RWPE1 (cell line): ENCODE results near the gene LIN37.

Experiments used
- CTCF ChIA-PET: fragments of 350-600 bp; sonication (Branson Sonifier 250); formaldehyde crosslinking; extraction: SDS; loops from one replicate; lab custom pipeline; 2021; lab: Yijun Ruan, JAX
- POLR2A ChIA-PET: fragments of 400-600 bp; formaldehyde crosslinking; extraction: SDS; loops from one replicate; lab custom pipeline; 2020; ENCODE audit warnings: antibody characterized with exemption; ENCODE audit not compliant: low non-redundant PET; lab: Yijun Ruan, JAX
- DNase-seq: peaks from one replicate; pipeline ENCODE4 v3.0.0; 2012; ENCODE audit warnings: low spot score
- H3K27ac ChIP-seq: fragments of 450-650 bp; 2 replicates; pipeline ENCODE4 v1.5.1; 2017
- TF ChIP-seq, protein P1 (sequence below): fragments of 450-650 bp; conservative IDR thresholded peaks from 2 replicates; pipeline ENCODE4 v1.5.1; 2017; ENCODE audit warnings: low read depth, mild to moderate bottlenecking

LIN37 gene

DNA sequence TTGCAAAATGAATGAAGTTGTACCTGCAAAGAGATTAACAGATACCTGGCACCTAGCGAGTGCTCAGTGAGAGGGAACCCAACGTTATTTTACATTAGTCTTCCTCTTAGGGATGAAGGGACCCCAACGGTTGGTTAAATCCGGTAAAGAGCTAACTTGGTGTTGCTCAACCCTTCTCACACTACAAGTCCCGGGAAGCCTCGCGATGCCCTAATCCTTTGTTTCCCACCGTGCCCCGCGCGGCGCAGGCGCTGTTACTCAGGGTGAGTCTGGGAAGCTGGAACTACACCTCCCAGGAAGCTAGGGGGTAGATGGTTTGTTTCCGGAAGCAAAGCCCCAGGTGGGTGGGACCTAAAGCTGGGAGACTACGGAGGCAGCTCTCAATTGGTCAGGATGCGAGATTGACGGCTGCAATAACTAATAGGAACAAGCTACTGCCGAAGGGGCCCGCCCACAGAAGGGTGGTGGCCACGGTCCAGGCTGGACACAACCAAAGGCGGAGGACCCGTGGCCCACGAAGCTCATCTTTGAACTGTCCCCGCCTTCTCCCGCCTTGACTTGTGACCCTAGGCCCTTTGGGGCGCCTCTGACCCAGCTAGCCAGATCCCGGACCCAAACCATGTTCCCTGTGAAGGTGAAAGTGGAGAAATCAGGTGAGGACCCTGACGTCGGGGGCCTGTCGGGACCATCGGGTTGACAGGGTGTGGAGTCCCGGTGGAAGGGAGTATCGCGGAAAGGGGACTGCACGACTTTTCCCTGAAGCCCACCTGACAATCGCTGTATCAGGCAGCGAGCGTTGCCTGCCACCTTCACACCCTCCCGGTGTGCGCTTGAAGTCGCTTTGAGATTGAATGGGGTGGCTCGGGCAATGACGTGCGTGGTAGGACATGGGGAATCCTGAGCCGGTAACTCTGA lies at the start of gene LIN37:
Gene LIN37 (plus strand): TSS at position 471 of the 915 bp plus-strand sequence. CDS start 149 bp downstream, at position 620.
- peak; percentile 99 for DNase-seq
- ChIA-PET POLR2A (interaction anchor here (0.6 to 1.0 kb wide), 3 partner anchors 8 to 11 kb away, joined by 3 to 4 read pairs (median 3); partner anchors contain the start of gene HSPB6), CTCF (interaction anchor here (0.6 kb wide), 2 partner anchors 13 to 149 kb away, joined by 3 read pairs; no protein-coding TSS in a partner anchor)
- peak within 1 kb of the TSS; percentile 65 for H3K27ac ChIP-seq
- TF ChIP-seq, protein P1, sequence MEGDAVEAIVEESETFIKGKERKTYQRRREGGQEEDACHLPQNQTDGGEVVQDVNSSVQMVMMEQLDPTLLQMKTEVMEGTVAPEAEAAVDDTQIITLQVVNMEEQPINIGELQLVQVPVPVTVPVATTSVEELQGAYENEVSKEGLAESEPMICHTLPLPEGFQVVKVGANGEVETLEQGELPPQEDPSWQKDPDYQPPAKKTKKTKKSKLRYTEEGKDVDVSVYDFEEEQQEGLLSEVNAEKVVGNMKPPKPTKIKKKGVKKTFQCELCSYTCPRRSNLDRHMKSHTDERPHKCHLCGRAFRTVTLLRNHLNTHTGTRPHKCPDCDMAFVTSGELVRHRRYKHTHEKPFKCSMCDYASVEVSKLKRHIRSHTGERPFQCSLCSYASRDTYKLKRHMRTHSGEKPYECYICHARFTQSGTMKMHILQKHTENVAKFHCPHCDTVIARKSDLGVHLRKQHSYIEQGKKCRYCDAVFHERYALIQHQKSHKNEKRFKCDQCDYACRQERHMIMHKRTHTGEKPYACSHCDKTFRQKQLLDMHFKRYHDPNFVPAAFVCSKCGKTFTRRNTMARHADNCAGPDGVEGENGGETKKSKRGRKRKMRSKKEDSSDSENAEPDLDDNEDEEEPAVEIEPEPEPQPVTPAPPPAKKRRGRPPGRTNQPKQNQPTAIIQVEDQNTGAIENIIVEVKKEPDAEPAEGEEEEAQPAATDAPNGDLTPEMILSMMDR = no peak

DNA sequence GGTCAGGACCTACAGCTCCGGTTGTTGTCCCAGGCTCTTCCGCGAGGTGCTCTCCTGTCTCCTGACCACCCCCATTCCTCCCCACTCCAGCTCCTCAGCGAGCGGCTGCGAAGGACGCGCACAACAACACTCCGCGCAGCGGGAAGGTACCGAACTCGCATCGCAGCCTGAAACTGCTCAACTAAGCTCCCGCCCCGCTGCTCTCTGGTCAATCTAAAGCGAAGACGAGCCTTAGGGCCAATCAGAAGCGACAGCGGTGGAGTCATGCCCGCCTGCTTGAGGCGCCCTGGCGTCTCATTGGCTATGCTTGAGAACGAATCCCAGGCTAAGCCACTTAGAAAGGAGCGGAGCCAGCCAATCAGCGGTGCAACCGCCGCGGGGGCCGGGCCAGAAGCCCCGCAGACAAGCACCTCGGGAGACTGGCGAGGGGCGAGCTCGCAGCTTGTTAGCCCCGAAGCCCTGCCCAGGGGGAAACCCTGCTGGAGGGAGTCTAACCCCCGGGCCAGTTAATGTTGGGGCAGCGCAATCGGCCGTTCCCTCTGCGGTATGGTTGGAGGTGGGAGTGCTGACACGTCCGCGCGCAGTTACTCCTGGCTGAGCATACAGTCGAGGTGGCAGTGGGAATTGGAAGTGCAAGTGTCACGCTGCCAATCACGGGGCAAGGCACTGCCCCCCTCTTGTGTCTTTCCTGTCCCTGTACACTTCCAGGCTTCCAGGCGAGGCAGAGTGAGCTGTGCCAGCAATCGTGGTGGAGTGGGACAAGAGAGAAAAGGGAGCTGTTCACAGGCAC lies 46.0 kb upstream of the LIN37 start:
- peak overlapping the region; percentile 51 for H3K27ac ChIP-seq
- peak; percentile 97 for DNase-seq
- POLR2A ChIA-PET = interaction anchor here (0.6 to 1.1 kb wide), 2 partner anchors 27 to 47 kb away, joined by 3 read pairs; no protein-coding TSS in a partner anchor
- TF ChIP-seq, protein P1 = no peak
- CTCF ChIA-PET = interaction anchor here (0.6 to 1.8 kb wide), 5 partner anchors 8 to 68 kb away, joined by 3 to 8 read pairs (median 4); no protein-coding TSS in a partner anchor

- no peak for DNase-seq
- TF ChIP-seq, protein P1 = no peak
- POLR2A ChIA-PET = interaction anchor here (1.1 kb wide), 1 partner anchor 46 kb away, joined by 3 read pairs; no protein-coding TSS in a partner anchor
- CTCF ChIA-PET = interaction anchor here (0.7 to 1.8 kb wide), 2 partner anchors 9 to 62 kb away, joined by 4 to 8 read pairs; no protein-coding TSS in a partner anchor
- H3K27ac ChIP-seq = no peak overlapping the region; the same call in 1 of the 2 replicates
These were observed 45.0 kb upstream of the LIN37 start for GRCh38 chr19:35703343-35703742.

- ChIA-PET POLR2A (no interaction called here), CTCF (no interaction called here)
- H3K27ac ChIP-seq = no peak within 1 kb of the TSS
- peak; percentile 75 for DNase-seq
- TF ChIP-seq, protein P1 = no peak
These were observed 44.2 kb upstream of the LIN37 start, which contains the start of gene ZBTB32 for GRCh38 chr19:35704218-35704617. Gene ZBTB32 (plus strand): TSS chr19:35704558. CDS start chr19:35714627, 10,069 bp downstream.

DNA sequence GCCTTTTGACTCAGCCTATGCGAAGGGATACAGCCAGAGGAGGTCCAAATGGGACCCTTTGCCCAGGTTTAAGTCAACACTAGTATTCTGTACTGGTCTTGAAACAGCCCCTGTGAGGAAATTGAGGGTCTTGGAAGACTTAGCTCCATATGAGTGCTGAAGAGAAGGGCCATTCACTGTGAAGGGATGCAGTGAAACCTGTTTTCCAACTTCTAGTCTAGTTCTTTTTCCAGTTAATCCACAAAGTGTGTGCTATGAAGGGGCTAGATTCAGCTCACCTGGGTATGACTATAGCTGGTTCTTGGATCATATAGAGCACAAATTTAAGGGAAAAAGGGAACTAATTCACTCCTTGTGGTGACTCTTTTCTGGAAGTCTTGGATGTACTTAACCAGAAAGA lies 40.0 kb upstream of the LIN37 start:
- DNase-seq = no peak
- POLR2A ChIA-PET = no interaction called here
- no peak overlapping the region for H3K27ac ChIP-seq
- CTCF ChIA-PET = no interaction called here
- TF ChIP-seq, protein P1 = no peak
